Panc1 (cell line): ENCODE measurements around the gene DCAF15. TPM values are rescaled to one million over a fixed set of nuclear protein-coding genes. Genes with fewer than 3 reads are reported as not detected.
"Not testable (repeated sequence)": the region's sequence is repeated elsewhere in the genome, so short reads cannot be mapped to it uniquely, and the experiment has no call there.

Source experiments
- ATAC-seq: fragments of 200-7000 bp; cut with Tn5 transposase; 2 replicates; pipeline ENCODE4 v1.9.1; 2020; ENCODE audit warnings: mild to moderate bottlenecking, moderate library complexity
- BruUV-seq: library from RNA; stranded (reverse); fragments of 400-500 nt; replicated peaks from 2 replicates; lab custom pipeline; 2021; lab: Mats Ljungman, UMichigan
- CTCF ChIA-PET: fragments of 300-600 bp; sonication (Branson Sonifier 250); formaldehyde crosslinking; loops from one replicate; lab custom pipeline; 2022; ENCODE audit warnings: antibody characterized with exemption; lab: Charles Lee
- POLR2A ChIA-PET: fragments of 300-600 bp; sonication (Branson Sonifier 250); formaldehyde crosslinking; loops from one replicate; lab custom pipeline; 2022; ENCODE audit warnings: antibody characterized with exemption; lab: Charles Lee
- DNase-seq: peaks from one replicate; pipeline ENCODE4 v3.0.0-alpha.2; 2010; ENCODE audit warnings: low read depth, low spot score
- H3K27ac ChIP-seq: 2 replicates; pipeline ENCODE4 v1.5.1; 2011; ENCODE audit warnings: mild to moderate bottlenecking, low read length, inconsistent platforms
- H3K27me3 ChIP-seq: fragments of 200-500 bp; sonication (Bioruptor generic); 2 replicates; pipeline ENCODE4 v1.6.0; 2014; ENCODE audit warnings: low read length, inconsistent platforms; ENCODE audit not compliant: control insufficient read depth, insufficient read depth
- H3K36me3 ChIP-seq: fragments of 200-500 bp; sonication (Bioruptor generic); 2 replicates; pipeline ENCODE4 v1.5.1; 2014; ENCODE audit warnings: inconsistent platforms, mild to moderate bottlenecking, low read length, moderate library complexity; ENCODE audit not compliant: control insufficient read depth, insufficient read depth
- H3K4me1 ChIP-seq: 2 replicates; pipeline ENCODE4 v1.5.1; 2011; ENCODE audit warnings: inconsistent platforms, mild to moderate bottlenecking, low read length, moderate library complexity; ENCODE audit not compliant: control insufficient read depth, insufficient read depth
- H3K4me3 ChIP-seq, 2 experiments: 2 replicates each; pipeline ENCODE4 v1.5.1; 2011 to 2012; ENCODE audit warnings: low read depth in 2 of 2, low read length in 2 of 2, mild to moderate bottlenecking in 2 of 2, inconsistent platforms in 1 of 2, moderate library complexity in 1 of 2
- H3K9me3 ChIP-seq: fragments of 200-500 bp; sonication (Bioruptor generic); 2 replicates; pipeline ENCODE4 v1.5.1; 2014; ENCODE audit warnings: low read depth, mild to moderate bottlenecking, inconsistent platforms, low read length, moderate library complexity; ENCODE audit not compliant: control insufficient read depth, insufficient read depth
- POLR2AphosphoS5 ChIP-seq: IDR thresholded peaks from 2 replicates; pipeline ENCODE4 v1.6.1; 2012; ENCODE audit warnings: mild to moderate bottlenecking, low read depth, low read length, moderate library complexity
- SIN3A ChIP-seq: IDR thresholded peaks from 2 replicates; pipeline ENCODE4 v1.6.1; 2012; ENCODE audit warnings: low read depth, mild to moderate bottlenecking, low read length, moderate library complexity, borderline replicate concordance; ENCODE audit not compliant: insufficient read depth
- TCF7L2 ChIP-seq: IDR thresholded peaks from 2 replicates; pipeline ENCODE4 v1.6.1; 2011; ENCODE audit warnings: mild to moderate bottlenecking, low read depth, low read length, inconsistent platforms
- in situ Hi-C: cut with HindIII; loops from 2 replicates; pipeline ENCODE4 v1.10.0; 2016; ENCODE audit warnings: low sequenced_read_pairs, low pct_unique_long_range_greater_than_20kb
- intact Hi-C: fragments of 100-400 bp; cut with micrococcal nuclease; formaldehyde crosslinking; loops from one replicate; pipeline ENCODE4 v1.10.0; 2022; ENCODE audit not compliant: unreplicated experiment
- total RNA-seq: library from RNA; stranded (reverse); gene quantifications from one replicate; pipeline ENCODE4 v1.2.1, GENCODE V29; 2021; ENCODE audit not compliant: unreplicated experiment
- TF ChIP-seq, protein P1 (sequence below): fragments of 450-650 bp; IDR thresholded peaks from 2 replicates; pipeline ENCODE4 v1.5.1; 2017; ENCODE audit warnings: mild to moderate bottlenecking
- TF ChIP-seq, protein P2 (sequence below), 2 experiments: IDR thresholded peaks; 2 replicates each; pipeline ENCODE4 v1.6.1; 2011 to 2012; ENCODE audit warnings: low read depth in 2 of 2, control low read depth in 1 of 2, low read length in 1 of 2, mild to moderate bottlenecking in 1 of 2, moderate library complexity in 1 of 2; ENCODE audit not compliant: insufficient read depth in 1 of 2

The DCAF15 gene
- total RNA-seq, 1 experiment from 2014 or later, result 38.8 TPM

DNA sequence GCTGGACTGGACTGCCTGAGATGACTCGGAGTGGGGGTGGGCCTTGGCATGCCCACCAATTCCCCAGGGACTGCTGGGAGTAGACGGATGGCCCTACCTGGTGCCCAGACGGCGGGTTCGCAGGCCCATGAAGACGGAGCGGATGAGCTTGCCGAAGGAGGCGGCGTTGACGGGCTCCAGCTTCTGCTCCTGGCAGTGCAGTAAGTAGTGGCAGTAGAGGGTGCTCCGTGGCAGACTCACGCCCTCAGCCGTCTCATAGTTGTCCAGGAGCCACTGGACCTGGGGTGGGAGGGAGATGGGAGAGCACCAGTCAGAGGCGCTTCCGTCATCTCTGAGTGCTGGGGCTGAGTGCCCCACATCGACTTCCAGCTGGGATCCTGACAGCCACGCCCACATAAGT lies 17.6 kb downstream of the DCAF15 start:
- Histone ChIP-seq H3K4me3 (no peak overlapping the region), H3K36me3 (no peaks in the 10 kb centered on the region), H3K27me3 (no peaks in the 10 kb centered on the region), H3K9me3 (no peaks in the 10 kb centered on the region), H3K4me1 (no peaks in the 10 kb centered on the region), H3K27ac (no peak overlapping the region)
- intact Hi-C loops (no loop called here), in situ Hi-C loops (no loop called here)
- no peak for ATAC-seq
- TF ChIP-seq SIN3A, result no peak
- POLR2A ChIA-PET, result no interaction called here
- CTCF ChIA-PET, result no interaction called here
- no peak for DNase-seq
- BruUV-seq, result no TSS peak

DNA sequence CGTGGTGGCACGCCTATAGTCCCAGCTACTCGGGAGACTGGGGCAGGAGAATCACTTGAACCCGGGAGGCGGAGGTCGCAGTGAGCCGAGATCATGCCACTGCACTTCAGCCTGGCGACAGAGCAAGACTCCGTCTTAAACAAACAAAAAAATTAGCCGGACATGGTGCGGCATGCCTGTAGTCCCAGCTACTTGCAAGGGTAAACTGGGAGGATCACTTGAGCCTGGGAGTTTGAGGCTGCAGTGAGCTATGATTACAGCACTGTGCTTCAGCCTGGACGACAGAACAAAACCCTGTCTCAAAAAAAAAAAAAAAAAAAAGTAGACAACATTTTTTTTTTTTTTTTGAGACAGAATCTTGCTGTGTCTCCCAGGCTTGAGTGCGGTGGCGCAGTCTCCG lies 19.6 kb downstream of the DCAF15 start:
- ATAC-seq, intact Hi-C loops, H3K36me3 ChIP-seq, DNase-seq, H3K27ac ChIP-seq, POLR2A ChIA-PET, in situ Hi-C loops, BruUV-seq, H3K27me3 ChIP-seq, H3K9me3 ChIP-seq, H3K4me3 ChIP-seq, H3K4me1 ChIP-seq: not testable (repeated sequence)
- CTCF ChIA-PET, result interaction anchor here (0.7 kb wide), 2 partner anchors 80 to 96 kb away, joined by 3 to 5 read pairs; no protein-coding TSS in a partner anchor

DNA sequence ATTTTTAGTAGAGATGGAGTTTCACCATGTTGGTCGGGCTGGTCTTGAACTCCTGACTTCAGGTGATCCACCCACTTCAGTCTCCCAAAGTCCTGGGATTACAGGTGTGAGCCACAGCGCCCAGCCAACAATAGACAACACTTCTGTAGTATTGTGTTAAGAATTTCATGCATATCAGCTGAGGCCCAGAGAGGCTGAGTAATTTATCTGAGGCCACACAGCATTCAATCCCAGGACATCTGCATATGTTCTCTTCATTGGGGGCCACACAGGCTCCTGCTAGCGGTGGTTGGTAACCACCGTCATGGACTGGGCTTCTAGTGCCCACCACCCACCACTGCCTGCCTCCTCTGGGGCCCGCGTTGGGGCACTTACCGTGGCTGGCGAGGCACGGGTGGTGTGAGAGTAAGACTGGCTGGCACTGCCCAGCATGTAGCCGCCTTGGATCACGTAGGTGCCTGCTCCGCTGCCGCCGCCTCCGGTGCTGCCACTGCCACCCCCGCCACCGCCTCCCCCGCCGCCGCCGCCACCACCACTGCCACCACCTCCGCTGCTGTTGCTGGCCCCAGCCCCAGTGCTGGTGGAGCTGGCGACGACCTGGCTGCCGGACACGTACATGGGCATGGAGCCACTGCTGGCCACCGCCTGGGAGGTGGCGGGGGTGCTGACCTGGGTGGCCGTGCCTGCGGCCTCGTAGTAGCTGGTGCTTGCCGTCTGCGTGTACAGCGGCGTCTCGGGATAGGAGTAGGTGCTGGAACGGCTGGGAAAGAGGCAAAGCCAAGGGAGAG lies 20.3 kb downstream of the DCAF15 start:
- in situ Hi-C loops (no loop called here), intact Hi-C loops (no loop called here)
- no TSS peak for BruUV-seq
- no peaks in the 10 kb centered on the region for H3K4me1 ChIP-seq
- ATAC-seq, result no peak
- H3K27ac ChIP-seq, result no peak overlapping the region
- no peaks in the 10 kb centered on the region for H3K36me3 ChIP-seq
- H3K4me3 ChIP-seq, result no peak overlapping the region
- TF ChIP-seq, protein P1, sequence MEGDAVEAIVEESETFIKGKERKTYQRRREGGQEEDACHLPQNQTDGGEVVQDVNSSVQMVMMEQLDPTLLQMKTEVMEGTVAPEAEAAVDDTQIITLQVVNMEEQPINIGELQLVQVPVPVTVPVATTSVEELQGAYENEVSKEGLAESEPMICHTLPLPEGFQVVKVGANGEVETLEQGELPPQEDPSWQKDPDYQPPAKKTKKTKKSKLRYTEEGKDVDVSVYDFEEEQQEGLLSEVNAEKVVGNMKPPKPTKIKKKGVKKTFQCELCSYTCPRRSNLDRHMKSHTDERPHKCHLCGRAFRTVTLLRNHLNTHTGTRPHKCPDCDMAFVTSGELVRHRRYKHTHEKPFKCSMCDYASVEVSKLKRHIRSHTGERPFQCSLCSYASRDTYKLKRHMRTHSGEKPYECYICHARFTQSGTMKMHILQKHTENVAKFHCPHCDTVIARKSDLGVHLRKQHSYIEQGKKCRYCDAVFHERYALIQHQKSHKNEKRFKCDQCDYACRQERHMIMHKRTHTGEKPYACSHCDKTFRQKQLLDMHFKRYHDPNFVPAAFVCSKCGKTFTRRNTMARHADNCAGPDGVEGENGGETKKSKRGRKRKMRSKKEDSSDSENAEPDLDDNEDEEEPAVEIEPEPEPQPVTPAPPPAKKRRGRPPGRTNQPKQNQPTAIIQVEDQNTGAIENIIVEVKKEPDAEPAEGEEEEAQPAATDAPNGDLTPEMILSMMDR, result no peak
- TF ChIP-seq POLR2AphosphoS5, result no peak
- TF ChIP-seq, protein P2, sequence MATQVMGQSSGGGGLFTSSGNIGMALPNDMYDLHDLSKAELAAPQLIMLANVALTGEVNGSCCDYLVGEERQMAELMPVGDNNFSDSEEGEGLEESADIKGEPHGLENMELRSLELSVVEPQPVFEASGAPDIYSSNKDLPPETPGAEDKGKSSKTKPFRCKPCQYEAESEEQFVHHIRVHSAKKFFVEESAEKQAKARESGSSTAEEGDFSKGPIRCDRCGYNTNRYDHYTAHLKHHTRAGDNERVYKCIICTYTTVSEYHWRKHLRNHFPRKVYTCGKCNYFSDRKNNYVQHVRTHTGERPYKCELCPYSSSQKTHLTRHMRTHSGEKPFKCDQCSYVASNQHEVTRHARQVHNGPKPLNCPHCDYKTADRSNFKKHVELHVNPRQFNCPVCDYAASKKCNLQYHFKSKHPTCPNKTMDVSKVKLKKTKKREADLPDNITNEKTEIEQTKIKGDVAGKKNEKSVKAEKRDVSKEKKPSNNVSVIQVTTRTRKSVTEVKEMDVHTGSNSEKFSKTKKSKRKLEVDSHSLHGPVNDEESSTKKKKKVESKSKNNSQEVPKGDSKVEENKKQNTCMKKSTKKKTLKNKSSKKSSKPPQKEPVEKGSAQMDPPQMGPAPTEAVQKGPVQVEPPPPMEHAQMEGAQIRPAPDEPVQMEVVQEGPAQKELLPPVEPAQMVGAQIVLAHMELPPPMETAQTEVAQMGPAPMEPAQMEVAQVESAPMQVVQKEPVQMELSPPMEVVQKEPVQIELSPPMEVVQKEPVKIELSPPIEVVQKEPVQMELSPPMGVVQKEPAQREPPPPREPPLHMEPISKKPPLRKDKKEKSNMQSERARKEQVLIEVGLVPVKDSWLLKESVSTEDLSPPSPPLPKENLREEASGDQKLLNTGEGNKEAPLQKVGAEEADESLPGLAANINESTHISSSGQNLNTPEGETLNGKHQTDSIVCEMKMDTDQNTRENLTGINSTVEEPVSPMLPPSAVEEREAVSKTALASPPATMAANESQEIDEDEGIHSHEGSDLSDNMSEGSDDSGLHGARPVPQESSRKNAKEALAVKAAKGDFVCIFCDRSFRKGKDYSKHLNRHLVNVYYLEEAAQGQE (IDR thresholded peaks at IDR 0.05; ENCODE audit: insufficient read depth in 1 of 2, low read depth in 2 of 2, low read length in 1 of 2), result no peak
- TF ChIP-seq TCF7L2, result no peak
- no peak for TF ChIP-seq SIN3A
- POLR2A ChIA-PET, result no interaction called here
- CTCF ChIA-PET, result no interaction called here
- H3K27me3 ChIP-seq, result no peaks in the 10 kb centered on the region
- DNase-seq, result no peak
- H3K9me3 ChIP-seq, result no peaks in the 10 kb centered on the region

- CTCF ChIA-PET, H3K4me1 ChIP-seq, BruUV-seq, POLR2A ChIA-PET, in situ Hi-C loops, DNase-seq, ATAC-seq, H3K27ac ChIP-seq, intact Hi-C loops, H3K27me3 ChIP-seq, H3K36me3 ChIP-seq, H3K9me3 ChIP-seq, H3K4me3 ChIP-seq: not testable (repeated sequence)
Observed at GRCh38 chr19:13973479-13973878, 21.2 kb downstream of the DCAF15 start.
